GM10248 (cell line): ENCODE data around the gene TMEM198.

Source experiments
- CTCF ChIA-PET: fragments of 300-600 bp; sonication (Branson Sonifier 250); formaldehyde crosslinking; extraction: SDS; loops from one replicate; lab custom pipeline; 2021; ENCODE audit warnings: antibody characterized with exemption; lab: Yijun Ruan, JAX
- POLR2A ChIA-PET: fragments of 350-650 bp; sonication (Branson Sonifier 250); formaldehyde crosslinking; extraction: SDS; loops from one replicate; lab custom pipeline; 2020; ENCODE audit warnings: antibody characterized with exemption; lab: Yijun Ruan, JAX
- DNase-seq: peaks from one replicate; pipeline ENCODE4 v3.0.0; 2012; ENCODE audit errors: extremely low spot score
- CTCF ChIP-seq: IDR thresholded peaks from 2 replicates; pipeline ENCODE4 v1.5.1; 2012; ENCODE audit warnings: mild to moderate bottlenecking, low read depth; ENCODE audit errors: extremely low read depth, missing control alignments, control extremely low read depth

Gene TMEM198

GRCh38 chr2:219522111-219523030, 21.5 kb upstream of the TMEM198 start:
- ChIA-PET POLR2A (interaction anchor here (0.6 kb wide), 1 partner anchor 69 kb away, joined by 3 read pairs; no protein-coding TSS in a partner anchor), CTCF (interaction anchor here (0.6 to 9.9 kb wide), 5 partner anchors 8 to 120 kb away, joined by 3 to 325 read pairs (median 3); partner anchors contain the start of genes CHPF, GMPPA and TMEM198)
- DNase-seq: no peak
- TF ChIP-seq CTCF: no peak

GRCh38 chr2:219523031-219523671, 20.7 kb upstream of the TMEM198 start:
- DNase-seq: no peak
- ChIA-PET POLR2A (interaction anchor here (0.6 kb wide), 1 partner anchor 68 kb away, joined by 3 read pairs; no protein-coding TSS in a partner anchor), CTCF (interaction anchor here (1.0 to 9.9 kb wide), 5 partner anchors 19 to 121 kb away, joined by 3 to 325 read pairs (median 3); partner anchors contain the start of genes CHPF, GMPPA and TMEM198)
- no peak for TF ChIP-seq CTCF

GRCh38 chr2:219524817-219525216, 19.0 kb upstream of the TMEM198 start:
- no peak for TF ChIP-seq CTCF
- DNase-seq: no peak
- ChIA-PET CTCF (interaction anchor here (0.9 to 9.9 kb wide), 7 partner anchors 17 to 137 kb away, joined by 3 to 325 read pairs (median 4); partner anchors contain the start of genes CHPF, DNPEP, GMPPA and TMEM198), POLR2A (no interaction called here)

DNA sequence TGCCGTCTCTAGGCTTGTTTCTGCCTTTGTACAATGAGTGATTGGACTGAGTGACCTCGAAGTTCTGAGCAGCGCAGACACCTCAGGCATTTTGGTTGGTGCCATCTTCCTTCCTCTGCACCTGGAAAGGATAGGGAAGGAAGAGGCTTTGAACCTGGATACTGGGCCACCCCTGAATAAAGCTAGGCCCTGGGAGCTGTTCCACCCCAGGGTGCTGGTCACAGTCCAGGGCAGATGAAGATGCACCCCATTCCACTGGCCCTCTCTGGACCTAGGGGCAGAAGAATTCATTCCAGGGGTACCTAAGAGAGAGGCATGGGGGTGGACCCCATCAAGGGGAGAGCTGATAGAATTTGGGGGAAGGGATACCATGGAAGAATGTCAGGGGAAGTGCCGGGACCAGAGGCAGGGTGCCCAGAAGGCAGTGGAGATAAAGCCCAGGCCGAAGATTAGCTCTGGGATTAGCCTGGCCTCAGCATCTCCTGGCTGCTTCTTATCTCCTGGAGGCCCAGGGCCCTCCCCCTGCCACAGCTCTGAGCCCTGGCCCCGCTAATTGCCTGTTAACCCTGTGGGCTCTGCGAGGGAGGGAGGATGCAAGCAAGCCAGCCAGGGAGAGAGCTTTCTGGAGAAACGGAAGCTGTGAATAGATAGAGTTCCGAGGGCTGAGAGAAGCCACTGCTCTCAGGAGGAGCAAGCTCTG, 18.1 kb upstream of the TMEM198 start:
- POLR2A ChIA-PET: no interaction called here

DNA sequence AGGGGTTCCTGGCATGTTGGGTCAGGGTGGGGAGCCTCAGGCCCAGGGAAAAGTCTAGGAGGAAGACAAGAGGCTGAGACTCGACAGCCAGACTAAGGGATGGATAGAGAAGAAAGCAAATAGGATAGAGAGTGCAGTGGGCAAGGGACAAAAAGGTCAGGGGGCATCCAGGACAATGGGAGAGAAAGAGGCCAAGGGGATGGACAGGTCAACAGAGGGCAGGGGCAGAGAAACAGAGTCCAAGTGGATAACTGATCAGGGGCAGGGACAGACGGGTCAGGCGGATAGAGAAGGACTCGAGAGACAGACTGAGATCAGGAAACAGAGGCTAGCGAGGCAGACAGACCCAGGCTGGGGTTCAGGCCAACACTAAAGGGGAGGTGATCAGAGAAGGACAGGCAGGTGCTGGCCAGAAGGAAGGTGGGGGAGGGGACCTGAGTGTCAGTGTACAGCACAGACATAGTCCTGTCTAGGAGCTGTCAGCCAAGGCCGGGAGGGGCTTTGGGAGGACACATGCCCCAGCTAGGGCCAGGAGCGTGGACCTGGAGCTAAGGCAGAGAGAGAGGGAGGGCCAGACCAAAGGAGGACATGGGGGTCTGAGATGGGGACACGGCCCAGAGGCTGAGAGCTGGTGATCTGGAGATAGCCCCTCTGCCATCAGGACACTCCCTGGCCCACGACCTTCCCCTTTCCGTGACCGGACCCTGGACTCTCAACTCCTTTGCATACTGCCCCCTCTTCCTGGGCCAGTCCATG, 17.3 kb upstream of the TMEM198 start:
- ChIA-PET CTCF (interaction anchor here (0.9 to 9.9 kb wide), 7 partner anchors 8 to 163 kb away, joined by 3 to 325 read pairs (median 14); partner anchors contain the start of genes CHPF, GMPPA and TMEM198), POLR2A (no interaction called here)
- DNase-seq: no peak
- TF ChIP-seq CTCF: no peak

More for the DNA sequence above, 18.1 kb upstream of the TMEM198 start:
- no peak for DNase-seq
- TF ChIP-seq CTCF: no peak
- CTCF ChIA-PET: interaction anchor here (0.9 to 9.9 kb wide), 10 partner anchors 7 to 164 kb away, joined by 3 to 325 read pairs (median 5); partner anchors contain the start of genes CHPF, DNPEP, GMPPA and TMEM198
